Measurements from ENCODE around the gene NUTM2E.
"Not testable (repeated sequence)": the region's sequence is repeated elsewhere in the genome, so short reads cannot be mapped to it uniquely, and the experiment has no call there.

NUTM2E gene

DNA sequence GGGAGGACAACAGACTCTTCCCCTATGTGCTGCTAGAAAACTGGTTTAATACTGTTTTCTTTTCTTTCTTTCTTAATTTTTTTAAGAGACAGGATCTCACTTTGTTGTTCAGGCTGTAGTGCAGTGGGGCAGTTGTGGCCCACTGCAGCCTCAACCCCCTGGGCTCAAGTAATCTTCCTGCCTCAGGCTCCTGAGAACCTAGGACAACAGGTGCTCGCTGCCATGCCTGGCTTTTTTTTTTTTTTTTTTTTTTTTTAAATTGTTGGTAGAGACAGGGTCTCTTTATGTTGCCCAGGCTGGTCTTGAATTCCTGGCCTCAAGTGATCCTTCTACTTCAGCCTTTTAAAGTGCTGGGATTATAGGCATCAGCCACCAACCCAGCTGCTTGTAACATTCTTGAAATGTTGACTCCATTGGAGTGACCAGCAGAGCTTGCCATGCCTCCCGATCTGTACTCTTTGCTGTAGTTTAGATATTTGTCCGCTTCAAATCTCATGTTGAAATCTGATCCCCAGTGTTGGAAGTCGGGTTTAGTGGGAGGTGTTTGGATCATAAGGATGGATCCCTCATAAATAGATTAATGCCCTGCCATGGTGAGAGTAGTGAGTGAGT lies 34.5 kb upstream of the NUTM2E start:
- H3K36me3 ChIP-seq (ENCODE audit: insufficient read depth, low read length); ATAC-seq (ENCODE audit: insufficient read depth, low read depth); H3K79me2 ChIP-seq (ENCODE audit: insufficient read depth, low read length); H4K20me1 ChIP-seq (ENCODE audit: insufficient read depth, low read length); H3K4me2 ChIP-seq (ENCODE audit: insufficient read depth, low read length); DNase-seq; H3K27ac ChIP-seq (ENCODE audit: low read length); H3K4me1 ChIP-seq (ENCODE audit: insufficient read depth, low read length); H3K9me3 ChIP-seq (ENCODE audit: insufficient read depth, low read length, severe bottlenecking); H3K9ac ChIP-seq (ENCODE audit: low read depth, low read length); H3K4me3 ChIP-seq (ENCODE audit: low read depth in 1 of 2, low read length in 2 of 2); H2AFZ ChIP-seq (ENCODE audit: low read depth, low read length); H3K27me3 ChIP-seq (ENCODE audit: insufficient read depth, low read length, poor library complexity): not testable (repeated sequence)

DNA sequence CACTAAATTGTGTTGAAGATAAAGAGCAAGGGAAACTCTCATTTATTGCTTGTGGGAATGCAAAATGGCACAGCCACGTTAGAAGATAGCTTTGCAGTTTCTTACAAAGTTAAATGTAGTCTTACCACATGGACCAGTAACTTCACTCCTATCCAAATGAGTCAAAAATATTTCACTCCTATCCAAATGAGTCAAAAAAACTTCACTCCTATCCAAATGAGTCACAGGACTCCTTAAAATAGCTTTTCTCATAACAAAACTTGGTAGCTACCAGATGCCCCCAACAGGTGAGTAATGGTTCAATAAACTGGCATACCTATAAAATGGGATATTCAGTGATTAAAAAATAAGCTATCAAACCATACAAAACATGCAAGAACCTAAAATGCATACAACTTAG lies 27.2 kb upstream of the NUTM2E start:
- not testable (repeated sequence) for ATAC-seq (ENCODE audit: insufficient read depth, low read depth); H3K9me3 ChIP-seq (ENCODE audit: insufficient read depth, low read length, severe bottlenecking); DNase-seq; H2AFZ ChIP-seq (ENCODE audit: low read depth, low read length); H3K36me3 ChIP-seq (ENCODE audit: insufficient read depth, low read length); H3K4me1 ChIP-seq (ENCODE audit: insufficient read depth, low read length); H3K79me2 ChIP-seq (ENCODE audit: insufficient read depth, low read length); H3K9ac ChIP-seq (ENCODE audit: low read depth, low read length); H3K4me2 ChIP-seq (ENCODE audit: insufficient read depth, low read length); H3K27me3 ChIP-seq (ENCODE audit: insufficient read depth, low read length, poor library complexity); H3K27ac ChIP-seq (ENCODE audit: low read length); H4K20me1 ChIP-seq (ENCODE audit: insufficient read depth, low read length); H3K4me3 ChIP-seq (ENCODE audit: low read depth in 1 of 2, low read length in 2 of 2)

DNA sequence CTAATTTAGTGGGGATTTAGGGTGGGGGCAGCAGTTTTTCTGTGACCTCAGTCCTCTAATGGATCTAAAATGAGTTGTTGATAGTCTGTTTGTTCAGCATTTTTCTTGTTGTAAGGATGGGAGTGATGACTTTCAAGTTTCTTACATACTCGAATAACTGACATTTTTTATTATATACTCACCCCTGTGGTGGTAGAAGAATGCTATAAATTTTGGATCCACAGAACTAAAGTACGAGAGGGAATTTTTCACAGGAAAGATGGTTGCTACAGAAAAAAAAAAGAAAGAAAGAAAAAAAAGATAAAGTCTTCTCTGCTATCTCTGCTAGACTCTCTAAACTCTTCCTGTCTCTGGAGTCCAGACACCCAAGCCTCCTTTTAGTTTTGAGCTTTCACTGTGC lies 20.7 kb upstream of the NUTM2E start:
- DNase-seq; H4K20me1 ChIP-seq (ENCODE audit: insufficient read depth, low read length); ATAC-seq (ENCODE audit: insufficient read depth, low read depth): not testable (repeated sequence)

DNA sequence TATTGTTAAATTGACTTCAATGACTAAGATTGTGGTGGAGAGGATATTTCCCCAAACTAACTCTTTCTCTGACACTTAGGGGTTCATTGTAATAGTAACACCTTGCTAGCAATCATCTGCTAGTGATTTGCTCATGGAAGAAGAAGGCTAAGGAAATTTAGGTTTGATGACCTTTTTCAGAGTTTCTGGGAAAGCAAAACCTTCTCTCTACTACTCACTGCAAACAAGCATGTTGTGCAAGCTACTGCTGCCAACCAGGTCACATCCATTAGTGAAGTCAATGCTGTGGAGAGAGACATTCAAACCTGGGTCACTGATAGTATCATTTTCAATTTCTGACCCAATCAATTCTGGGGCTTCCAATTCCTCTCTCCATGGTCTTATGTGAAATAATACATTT lies 14.6 kb upstream of the NUTM2E start:
- H3K36me3 ChIP-seq (ENCODE audit: insufficient read depth, low read length); H3K27ac ChIP-seq (ENCODE audit: low read length); H2AFZ ChIP-seq (ENCODE audit: low read depth, low read length); H3K4me1 ChIP-seq (ENCODE audit: insufficient read depth, low read length); H4K20me1 ChIP-seq (ENCODE audit: insufficient read depth, low read length); H3K4me2 ChIP-seq (ENCODE audit: insufficient read depth, low read length); H3K4me3 ChIP-seq (ENCODE audit: low read depth in 1 of 2, low read length in 2 of 2); H3K9ac ChIP-seq (ENCODE audit: low read depth, low read length); DNase-seq; ATAC-seq (ENCODE audit: insufficient read depth, low read depth); H3K79me2 ChIP-seq (ENCODE audit: insufficient read depth, low read length); H3K27me3 ChIP-seq (ENCODE audit: insufficient read depth, low read length, poor library complexity); H3K9me3 ChIP-seq (ENCODE audit: insufficient read depth, low read length, severe bottlenecking): not testable (repeated sequence)

More for the DNA sequence above, 20.7 kb upstream of the NUTM2E start:
- not testable (repeated sequence) for H3K79me2 ChIP-seq (ENCODE audit: insufficient read depth, low read length); H3K27me3 ChIP-seq (ENCODE audit: insufficient read depth, low read length, poor library complexity); H3K36me3 ChIP-seq (ENCODE audit: insufficient read depth, low read length); H3K9me3 ChIP-seq (ENCODE audit: insufficient read depth, low read length, severe bottlenecking); H3K4me3 ChIP-seq (ENCODE audit: low read depth in 1 of 2, low read length in 2 of 2); H3K9ac ChIP-seq (ENCODE audit: low read depth, low read length); H3K4me2 ChIP-seq (ENCODE audit: insufficient read depth, low read length); H3K27ac ChIP-seq (ENCODE audit: low read length); H3K4me1 ChIP-seq (ENCODE audit: insufficient read depth, low read length); H2AFZ ChIP-seq (ENCODE audit: low read depth, low read length)

DNA sequence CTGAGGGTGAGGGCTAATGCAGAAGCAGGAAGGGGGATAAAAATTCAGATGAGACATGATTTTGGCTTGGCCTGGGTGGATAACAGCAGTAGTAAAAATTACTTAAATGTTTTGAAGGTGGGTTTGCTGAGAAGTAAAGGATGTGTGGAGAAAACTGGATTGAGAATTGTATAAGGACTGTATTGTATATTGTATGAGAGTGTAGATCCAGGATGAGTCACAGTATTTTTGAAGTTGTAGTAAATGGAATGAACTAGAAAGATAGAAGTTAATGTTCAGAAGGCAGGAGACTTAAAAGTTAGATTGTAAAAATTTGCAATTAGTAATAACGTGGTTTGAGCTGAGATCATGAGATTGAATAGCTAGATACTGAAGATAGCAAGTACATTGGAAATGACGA lies 10.2 kb upstream of the NUTM2E start:
- not testable (repeated sequence) for DNase-seq; ATAC-seq (ENCODE audit: insufficient read depth, low read depth)

DNA sequence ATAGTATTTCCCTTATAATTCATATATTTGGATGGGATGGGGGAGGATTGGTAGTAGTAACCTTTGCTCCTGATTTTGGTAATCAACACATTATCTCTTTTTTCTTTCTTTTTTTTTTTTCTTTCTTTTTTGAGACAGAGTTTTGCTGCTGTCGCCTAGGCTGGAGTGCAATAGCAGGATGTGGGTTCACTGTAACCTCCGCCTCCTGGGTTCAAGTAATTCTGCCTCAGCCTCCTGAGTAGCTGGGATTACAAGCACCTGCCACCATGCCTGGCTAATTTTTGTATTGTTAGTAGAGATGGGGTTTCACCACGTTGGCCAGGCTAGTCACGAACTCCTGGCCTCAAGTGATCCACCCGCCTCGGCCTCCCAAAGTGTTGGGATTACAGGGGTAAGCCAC lies 3.2 kb upstream of the NUTM2E start:
- H3K27me3 ChIP-seq (ENCODE audit: insufficient read depth, low read length, poor library complexity); H3K4me3 ChIP-seq (ENCODE audit: low read depth in 1 of 2, low read length in 2 of 2); H4K20me1 ChIP-seq (ENCODE audit: insufficient read depth, low read length); ATAC-seq (ENCODE audit: insufficient read depth, low read depth); H3K4me2 ChIP-seq (ENCODE audit: insufficient read depth, low read length); H3K27ac ChIP-seq (ENCODE audit: low read length); H2AFZ ChIP-seq (ENCODE audit: low read depth, low read length); H3K9ac ChIP-seq (ENCODE audit: low read depth, low read length); H3K9me3 ChIP-seq (ENCODE audit: insufficient read depth, low read length, severe bottlenecking); H3K36me3 ChIP-seq (ENCODE audit: insufficient read depth, low read length): not testable (repeated sequence)
- DNase-seq, result peak; percentile 33
- Histone ChIP-seq H3K79me2 (ENCODE audit: insufficient read depth, low read length) (peaks cover 21% of the 10 kb centered on the region; the same call in 1 of the 2 replicates), H3K4me1 (ENCODE audit: insufficient read depth, low read length) (peaks cover 16% of the 10 kb centered on the region)

More for the DNA sequence above, 10.2 kb upstream of the NUTM2E start:
- H3K9me3 ChIP-seq (ENCODE audit: insufficient read depth, low read length, severe bottlenecking); H3K27me3 ChIP-seq (ENCODE audit: insufficient read depth, low read length, poor library complexity); H2AFZ ChIP-seq (ENCODE audit: low read depth, low read length); H3K36me3 ChIP-seq (ENCODE audit: insufficient read depth, low read length); H3K4me1 ChIP-seq (ENCODE audit: insufficient read depth, low read length); H3K79me2 ChIP-seq (ENCODE audit: insufficient read depth, low read length); H3K4me2 ChIP-seq (ENCODE audit: insufficient read depth, low read length); H3K9ac ChIP-seq (ENCODE audit: low read depth, low read length); H3K4me3 ChIP-seq (ENCODE audit: low read depth in 1 of 2, low read length in 2 of 2); H4K20me1 ChIP-seq (ENCODE audit: insufficient read depth, low read length); H3K27ac ChIP-seq (ENCODE audit: low read length): not testable (repeated sequence)

DNA sequence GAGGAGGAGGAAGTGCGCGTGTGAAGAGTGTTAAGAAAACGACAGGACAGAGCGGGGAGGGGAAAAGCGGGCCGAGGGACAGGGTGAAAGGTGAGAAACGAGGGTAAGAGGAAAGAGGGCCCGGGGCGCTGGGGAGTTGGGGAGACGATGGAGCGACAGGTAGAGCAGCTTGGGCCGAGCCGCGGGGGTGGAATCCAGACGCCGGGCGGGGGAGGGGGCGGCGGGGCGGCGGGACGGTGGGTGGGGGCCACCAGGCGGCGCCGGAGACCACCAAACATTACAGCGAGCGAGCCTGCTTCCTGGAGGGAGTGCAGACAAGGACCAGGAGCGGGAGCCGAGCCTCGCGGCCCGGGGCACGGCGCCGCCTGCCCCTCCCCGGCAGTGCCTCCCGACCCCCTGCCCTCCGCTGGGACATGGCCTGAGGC lies 940 bp upstream of the NUTM2E start:
- ATAC-seq (ENCODE audit: insufficient read depth, low read depth), result peak; percentile 37
- Histone ChIP-seq H3K4me2 (ENCODE audit: insufficient read depth, low read length) (peak overlapping the region; percentile 50; the same call in 1 of the 2 replicates), H3K27ac (ENCODE audit: low read length) (peak overlapping the region; percentile 49; the same call in 1 of the 2 replicates), H2AFZ (ENCODE audit: low read depth, low read length) (peak overlapping the region; percentile 57; the same call in 1 of the 2 replicates), H3K79me2 (ENCODE audit: insufficient read depth, low read length) (peaks cover 20% of the 10 kb centered on the region; the same call in 1 of the 2 replicates), H3K4me1 (ENCODE audit: insufficient read depth, low read length) (peaks cover 18% of the 10 kb centered on the region), H3K9ac (ENCODE audit: low read depth, low read length) (peak overlapping the region; percentile 58), H3K4me3 (ENCODE audit: low read depth in 1 of 2, low read length in 2 of 2) (peak overlapping the region; percentile 24 to 59; a peak in 3 of 4 replicates)
- H4K20me1 ChIP-seq (ENCODE audit: insufficient read depth, low read length); H3K27me3 ChIP-seq (ENCODE audit: insufficient read depth, low read length, poor library complexity); H3K9me3 ChIP-seq (ENCODE audit: insufficient read depth, low read length, severe bottlenecking); H3K36me3 ChIP-seq (ENCODE audit: insufficient read depth, low read length): not testable (repeated sequence)
- peak; percentile 36 for DNase-seq

DNA sequence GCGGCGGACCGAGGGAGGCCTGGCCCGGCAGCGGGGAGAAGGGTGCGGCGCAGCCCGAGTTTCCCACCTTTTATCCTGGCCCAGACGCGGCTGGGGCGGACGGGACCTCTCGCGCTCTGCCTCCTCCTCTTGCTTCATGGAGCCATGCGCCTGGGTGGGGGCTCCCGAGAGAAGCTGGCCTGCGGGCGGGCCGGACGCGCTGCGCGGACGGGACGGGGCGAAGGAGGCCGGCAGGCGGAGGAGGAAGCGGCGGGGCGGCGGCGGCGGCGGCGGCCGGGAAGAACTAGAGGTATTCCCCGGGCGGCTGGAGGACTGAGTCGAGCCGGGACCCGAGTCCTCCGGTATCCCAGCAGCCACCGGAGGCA lies 426 bp upstream of the NUTM2E start:
- Histone ChIP-seq H3K79me2 (ENCODE audit: insufficient read depth, low read length) (peaks cover 20% of the 10 kb centered on the region; the same call in 1 of the 2 replicates), H3K4me1 (ENCODE audit: insufficient read depth, low read length) (peaks cover 18% of the 10 kb centered on the region), H3K4me3 (ENCODE audit: low read depth in 1 of 2, low read length in 2 of 2) (peak overlapping the region; percentile 25 to 60; a peak in 3 of 4 replicates), H3K27ac (ENCODE audit: low read length) (peak overlapping the region; percentile 52; the same call in 1 of the 2 replicates), H3K9ac (ENCODE audit: low read depth, low read length) (peak overlapping the region; percentile 58)
- ATAC-seq (ENCODE audit: insufficient read depth, low read depth); DNase-seq; H2AFZ ChIP-seq (ENCODE audit: low read depth, low read length); H4K20me1 ChIP-seq (ENCODE audit: insufficient read depth, low read length); H3K27me3 ChIP-seq (ENCODE audit: insufficient read depth, low read length, poor library complexity); H3K9me3 ChIP-seq (ENCODE audit: insufficient read depth, low read length, severe bottlenecking); H3K4me2 ChIP-seq (ENCODE audit: insufficient read depth, low read length); H3K36me3 ChIP-seq (ENCODE audit: insufficient read depth, low read length): not testable (repeated sequence)

Measured in DND-41 (cell line).